HFF-Myc (cell line): ENCODE data around the gene UPF3A.

Source experiments
- DNase-seq: peaks from one replicate; pipeline ENCODE4 v3.0.0-alpha.2; 2011; ENCODE audit warnings: low read depth; ENCODE audit errors: extremely low read depth
- H3K4me3 ChIP-seq: replicated peaks from 2 replicates; pipeline ENCODE4 v1.5.1; 2011; ENCODE audit warnings: low read depth, mild to moderate bottlenecking, control low read depth, low read length
- CTCF ChIP-seq: IDR thresholded peaks from 2 replicates; pipeline ENCODE4 v1.5.1; 2012; ENCODE audit warnings: mild to moderate bottlenecking, low read depth, low read length, control low read depth; ENCODE audit errors: missing control alignments

UPF3A gene

GRCh38 chr13:114285166-114285808 is 3.9 kb downstream of the UPF3A start:
- no peak overlapping the region for H3K4me3 ChIP-seq
- no peak for TF ChIP-seq CTCF
- no peak for DNase-seq

GRCh38 chr13:114286808-114287207 is 5.4 kb downstream of the UPF3A start:
- no peak for TF ChIP-seq CTCF
- no peak for DNase-seq
- no peak overlapping the region for H3K4me3 ChIP-seq

DNA sequence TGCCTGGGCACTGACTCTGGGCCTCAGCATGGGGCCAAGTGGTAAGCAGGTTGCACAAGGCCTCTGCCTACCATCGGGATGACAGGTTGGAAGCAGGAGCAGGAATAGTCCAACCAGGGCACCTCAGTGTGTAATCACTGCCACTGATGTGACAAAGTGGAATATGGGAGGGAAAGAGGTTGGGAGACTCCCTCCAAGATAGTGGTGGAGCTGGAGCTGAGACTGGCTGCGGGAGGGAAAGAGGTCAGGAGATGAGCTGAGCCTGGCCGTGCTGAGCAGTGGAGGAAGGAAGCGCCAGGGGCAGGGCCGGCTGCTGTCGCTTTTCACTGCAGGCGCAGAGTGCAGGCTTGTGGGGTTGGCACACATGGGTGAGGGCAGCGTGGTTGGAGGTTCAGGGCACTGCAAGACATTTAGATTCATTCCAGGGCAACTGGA is 6.8 kb downstream of the UPF3A start:
- no peak overlapping the region for H3K4me3 ChIP-seq
- no peak for TF ChIP-seq CTCF
- no peak for DNase-seq

DNA sequence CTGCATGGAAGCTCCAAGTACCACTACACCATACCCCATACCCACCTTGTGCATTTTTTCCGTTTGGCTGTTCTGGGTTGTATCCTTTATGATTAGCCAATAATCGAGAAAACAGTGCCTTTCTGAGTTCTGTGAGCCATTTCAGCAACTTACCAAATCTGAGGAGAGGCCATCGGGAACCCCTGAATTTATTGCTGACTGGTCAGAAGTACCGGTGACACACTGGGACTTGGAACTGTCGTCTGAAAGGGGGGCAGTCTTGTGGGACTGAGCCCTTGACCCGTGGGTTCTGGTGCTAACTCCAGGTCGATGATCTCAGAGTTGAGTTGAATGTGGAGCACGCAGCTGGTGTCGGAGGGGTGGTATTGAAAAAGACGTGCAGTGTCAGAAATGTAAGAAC is 15.0 kb downstream of the UPF3A start:
- no peak for DNase-seq
- no peak for TF ChIP-seq CTCF
- no peak overlapping the region for H3K4me3 ChIP-seq

- no peak for TF ChIP-seq CTCF
- no peak overlapping the region for H3K4me3 ChIP-seq
- DNase-seq: no peak
Observed at GRCh38 chr13:114296902-114297301, 15.5 kb downstream of the UPF3A start.

GRCh38 chr13:114298866-114299265 is 17.5 kb downstream of the UPF3A start:
- DNase-seq: no peak
- H3K4me3 ChIP-seq: no peak overlapping the region
- no peak for TF ChIP-seq CTCF
